Chondrocyte (in vitro differentiated cells): ENCODE data around the gene C11orf87. TPM values are rescaled to one million over a fixed set of nuclear protein-coding genes. Genes with fewer than 3 reads are reported as not detected.

Experiments
- DNase-seq: peaks from one replicate; pipeline ENCODE4 v3.0.0; 2021; ENCODE audit warnings: mixed read lengths, low spot score
- H3K27ac Mint-ChIP-seq: one replicate; pipeline ENCODE4 v1.8.0; 2021; ENCODE audit warnings: mild to moderate bottlenecking, moderate library complexity, mixed read lengths; ENCODE audit not compliant: unreplicated experiment
- H3K27me3 Mint-ChIP-seq: 2 replicates; pipeline ENCODE4 v1.8.0; 2021; ENCODE audit warnings: low read depth, mixed read lengths
- H3K36me3 Mint-ChIP-seq: 2 replicates; pipeline ENCODE4 v1.8.0; 2021; ENCODE audit warnings: low read depth, mixed read lengths
- H3K4me1 Mint-ChIP-seq: 2 replicates; pipeline ENCODE4 v1.8.0; 2021; ENCODE audit warnings: low read depth, mild to moderate bottlenecking, mixed read lengths
- H3K4me3 Mint-ChIP-seq: one replicate; pipeline ENCODE4 v1.8.0; 2021; ENCODE audit warnings: mild to moderate bottlenecking, moderate library complexity, mixed read lengths; ENCODE audit not compliant: unreplicated experiment
- H3K9me3 Mint-ChIP-seq: 2 replicates; pipeline ENCODE4 v1.8.0; 2021; ENCODE audit warnings: low read depth, mixed read lengths
- CTCF ChIP-seq: fragments of 200-600 bp; sonication (generic); IDR thresholded peaks from 2 replicates; pipeline ENCODE4 v1.5.0; 2021; ENCODE audit warnings: antibody characterized with exemption, mild to moderate bottlenecking, moderate library complexity
- total RNA-seq: library from RNA; stranded (reverse); gene quantifications from 3 replicates; pipeline ENCODE4 v1.2.1, GENCODE V29; 2021

C11orf87 gene
- total RNA-seq, 1 donor from 2014 or later = 0.15 TPM

GRCh38 chr11:109439684-109440083, 17.7 kb downstream of the C11orf87 start:
- Mint-ChIP-seq H3K36me3 (no peaks in the 10 kb centered on the region), H3K4me1 (no peaks in the 10 kb centered on the region), H3K4me3 (no peak overlapping the region), H3K27ac (no peak overlapping the region), H3K27me3 (peaks cover 18% of the 10 kb centered on the region), H3K9me3 (peaks cover 3% of the 10 kb centered on the region)
- TF ChIP-seq CTCF = no peak
- DNase-seq = no peak

GRCh38 chr11:109443052-109443451, 21.1 kb downstream of the C11orf87 start:
- no peak overlapping the region for H3K27ac Mint-ChIP-seq

DNA sequence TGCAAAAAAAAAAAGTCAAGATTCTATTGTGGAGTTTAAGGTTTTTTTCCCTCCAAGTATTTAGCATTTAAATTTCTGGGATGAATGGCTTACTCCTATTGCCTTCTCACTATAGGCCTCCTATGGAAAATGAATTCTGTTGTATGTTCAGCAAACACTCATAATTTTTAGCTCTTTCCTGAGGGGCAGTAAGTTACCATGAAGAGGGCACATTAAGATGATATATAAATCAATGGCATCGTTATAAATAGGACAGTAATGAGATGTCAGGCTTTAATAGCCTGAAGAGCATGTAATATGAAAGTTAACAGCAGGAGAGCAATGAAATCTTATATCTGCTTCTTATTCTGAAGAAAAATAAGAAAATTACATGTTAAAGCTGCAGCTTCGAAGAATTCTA, 32.9 kb downstream of the C11orf87 start:
- Mint-ChIP-seq H3K36me3 (no peaks in the 10 kb centered on the region), H3K27ac (no peak overlapping the region), H3K4me1 (no peaks in the 10 kb centered on the region), H3K27me3 (peaks cover 25% of the 10 kb centered on the region), H3K9me3 (peaks cover 3% of the 10 kb centered on the region), H3K4me3 (no peak overlapping the region)
- DNase-seq = no peak
- TF ChIP-seq CTCF = no peak

More at GRCh38 chr11:109443052-109443451, 21.1 kb downstream of the C11orf87 start:
- no peak for DNase-seq
- no peak for TF ChIP-seq CTCF
- Mint-ChIP-seq H3K36me3 (no peaks in the 10 kb centered on the region), H3K27me3 (peaks cover 15% of the 10 kb centered on the region), H3K4me3 (no peak overlapping the region), H3K4me1 (no peaks in the 10 kb centered on the region), H3K9me3 (peaks cover 5% of the 10 kb centered on the region)
